GM10847 (cell line): Measurements from ENCODE around the gene RHOC.

Experiments
- POLR2A ChIP-seq: IDR thresholded peaks from 2 replicates; pipeline ENCODE4 v1.6.1; 2011; ENCODE audit not compliant: insufficient read length; ENCODE audit errors: extremely low read depth

The RHOC gene

DNA sequence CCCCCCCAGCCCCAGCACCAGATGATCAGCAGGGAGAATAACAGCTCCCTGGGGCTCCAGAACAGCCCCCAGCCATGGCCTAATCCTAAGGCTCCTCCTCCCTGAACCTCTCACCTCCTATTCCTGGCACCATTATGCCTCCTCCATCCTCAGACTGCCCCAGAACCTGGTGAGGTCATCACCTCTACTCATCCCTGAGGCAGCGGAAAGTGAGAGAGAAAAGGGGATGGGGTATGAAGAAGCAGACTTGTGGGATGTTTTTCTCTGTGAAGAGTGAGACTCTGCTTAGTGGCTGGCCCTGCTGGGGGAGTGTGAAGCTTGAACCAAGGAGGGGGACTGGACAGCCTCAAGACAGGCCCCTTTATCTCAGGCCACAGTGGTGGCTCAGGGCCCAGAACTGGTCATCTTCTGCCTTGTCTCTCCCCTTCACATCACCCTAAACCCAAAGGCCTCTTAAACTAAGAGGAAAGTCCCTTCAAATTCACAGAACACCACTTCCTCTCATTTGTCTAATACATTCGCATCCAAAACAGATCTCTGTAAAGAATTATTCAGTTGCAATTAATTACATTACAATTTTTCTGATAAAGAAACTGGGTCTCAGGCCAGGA, 10.4 kb upstream of the RHOC start:
- no peak for TF ChIP-seq POLR2A

DNA sequence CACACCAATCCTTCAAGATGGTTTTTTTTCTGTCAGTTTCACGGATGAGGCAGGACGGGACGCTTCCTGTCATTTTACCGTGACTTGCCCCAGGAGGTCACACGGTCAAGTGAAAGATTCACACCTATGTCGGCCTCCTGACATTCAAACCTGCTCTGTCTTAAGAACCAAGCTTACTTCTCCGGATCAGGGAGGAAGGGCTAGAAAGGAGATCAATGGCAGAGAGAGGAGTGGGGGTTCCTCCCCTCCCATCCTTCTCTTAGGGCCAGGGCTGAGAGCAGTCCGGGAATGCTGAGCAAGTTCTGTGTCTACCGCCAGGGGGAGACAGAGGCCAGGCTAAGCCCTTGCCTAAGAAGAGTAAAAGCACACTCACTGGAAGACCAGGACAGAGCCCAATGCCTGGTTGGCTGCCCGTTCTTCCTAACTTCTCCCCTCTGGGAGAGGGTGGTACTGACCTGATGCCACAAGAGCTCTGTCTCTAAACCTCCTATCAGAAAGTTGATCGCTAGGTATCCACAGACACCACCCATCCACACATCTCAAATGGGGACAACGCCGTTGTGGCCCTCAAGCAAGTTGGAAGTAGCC, 9.3 kb upstream of the RHOC start:
- TF ChIP-seq POLR2A, result no peak

DNA sequence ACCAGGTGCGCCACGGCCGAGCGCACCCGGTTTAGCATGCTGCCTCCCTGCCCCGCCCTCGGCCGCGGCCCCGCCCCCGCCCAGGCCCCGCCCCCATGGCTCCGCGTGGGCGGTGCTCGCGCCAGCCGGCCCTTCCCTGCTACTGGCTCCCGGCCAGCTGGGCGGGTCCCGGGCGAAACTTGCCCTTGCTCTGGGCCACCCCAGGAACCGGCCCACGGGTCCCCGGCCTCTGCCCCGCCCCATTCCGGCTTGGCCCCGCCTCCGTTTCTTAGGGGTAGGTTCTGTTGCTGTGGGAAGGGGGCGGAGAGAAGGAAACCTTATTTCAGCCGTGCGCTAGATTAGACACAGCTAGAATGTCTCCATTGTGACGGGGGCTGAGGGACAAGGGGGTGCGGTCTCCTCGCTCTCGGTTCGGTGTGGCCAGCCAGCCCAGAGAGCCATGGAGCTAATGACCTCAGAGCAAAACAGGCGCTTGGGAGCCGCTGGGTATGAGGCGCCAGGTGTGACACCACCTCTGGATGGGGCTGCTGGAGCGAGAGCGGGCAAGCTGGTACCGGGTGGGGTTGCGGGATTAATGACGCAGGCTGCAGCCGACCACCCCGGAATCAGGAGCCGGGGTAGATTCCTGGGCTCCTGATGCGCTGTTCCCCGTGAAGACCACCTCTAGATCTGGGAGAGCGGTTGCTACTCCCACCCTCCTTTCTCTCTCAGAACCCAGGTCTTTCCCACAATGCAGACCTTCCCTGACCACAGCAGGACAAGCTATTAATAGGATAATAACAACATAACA, 8.5 kb upstream of the RHOC start, which contains the start of gene PPM1J:
Gene PPM1J (minus strand): TSS at position 69 of the 790 bp plus-strand sequence. CDS start 31 bp downstream, at position 38.
- TF ChIP-seq POLR2A, result no peak

DNA sequence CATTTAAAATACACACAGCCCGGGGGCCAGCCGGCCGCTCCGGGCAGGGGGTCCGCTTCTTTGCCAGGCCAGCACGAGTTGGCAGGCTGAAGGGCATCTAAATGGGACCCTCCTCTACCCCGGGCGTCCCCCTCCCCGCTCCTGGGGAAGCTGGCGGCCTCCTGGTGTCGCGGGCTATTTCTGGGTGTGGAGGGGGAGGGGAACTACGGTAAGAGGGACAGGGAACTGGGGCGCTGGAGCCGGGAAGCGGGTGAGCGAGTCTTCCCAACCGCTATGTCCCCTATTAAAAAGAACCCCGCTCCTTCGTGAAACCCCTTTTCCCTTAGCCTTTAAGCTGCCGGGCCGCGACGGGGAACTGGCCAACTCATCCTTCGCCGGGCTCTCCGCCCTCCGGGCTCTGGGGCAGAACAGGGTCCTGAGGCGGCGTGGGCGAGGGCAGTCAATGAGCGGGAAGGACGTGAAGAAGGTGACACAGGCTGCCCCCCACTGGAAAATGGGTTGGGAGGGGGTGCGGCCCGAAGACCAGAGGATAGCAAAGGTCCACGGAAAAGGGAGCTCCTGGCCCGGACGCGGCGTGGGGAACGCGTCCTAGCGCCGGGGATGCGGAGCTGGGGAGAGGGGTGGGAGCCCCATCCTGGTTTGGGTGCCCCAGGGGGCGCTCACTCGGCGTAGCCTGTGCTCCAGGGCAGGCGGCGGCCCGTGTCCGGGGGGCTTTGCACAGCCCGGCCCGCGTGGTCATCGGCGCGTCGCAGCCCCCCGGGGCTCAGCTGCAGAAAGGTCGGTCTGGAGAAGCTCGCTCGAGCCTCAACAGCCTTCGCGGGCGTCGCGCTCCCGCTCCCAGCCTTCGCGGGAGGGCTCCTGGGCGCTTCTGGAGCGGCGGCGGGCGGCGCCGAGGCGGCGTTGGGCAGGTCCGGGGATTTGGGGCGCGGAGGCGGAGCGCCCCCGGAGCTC, 7.7 kb upstream of the RHOC start:
- no peak for TF ChIP-seq POLR2A

DNA sequence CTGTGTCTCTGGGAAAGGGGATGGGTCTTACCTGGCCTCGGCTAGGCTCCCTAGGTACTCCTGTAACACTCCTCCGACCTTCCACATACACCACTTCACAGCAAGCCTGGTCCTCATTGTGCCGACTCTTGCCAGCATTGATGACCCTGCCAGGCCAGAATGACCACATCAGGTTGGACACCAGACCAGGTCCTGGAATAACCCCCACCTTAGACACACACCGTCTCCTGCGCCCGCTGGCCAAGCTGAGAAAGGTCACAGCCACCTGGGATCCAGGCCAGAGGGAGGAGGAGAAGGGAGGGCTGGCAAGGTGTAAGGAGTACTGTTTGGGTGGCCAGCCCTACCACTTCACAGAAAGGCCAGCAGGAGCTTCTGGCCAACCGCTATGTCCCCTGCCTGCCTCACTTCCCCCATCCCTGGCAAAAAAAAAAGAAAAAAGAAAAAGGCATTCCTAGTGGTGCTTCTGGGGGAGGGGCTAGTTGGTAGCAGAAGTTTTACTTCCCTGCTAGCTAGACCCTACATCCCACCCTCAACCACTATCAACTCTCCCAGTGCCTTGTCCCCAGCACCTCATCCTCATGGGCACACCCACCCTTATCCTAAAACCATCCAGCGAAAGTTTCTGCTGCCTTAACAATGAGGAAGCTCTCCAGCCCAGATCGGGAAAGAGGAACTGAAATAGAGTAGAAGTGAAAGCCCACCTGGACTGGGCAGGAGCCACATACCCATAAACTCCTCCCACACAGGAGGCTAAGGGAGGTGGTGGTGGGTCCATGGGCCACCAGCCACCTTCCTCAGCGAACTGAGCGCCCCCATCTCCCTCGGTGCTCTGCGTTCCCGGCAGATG, 6.8 kb upstream of the RHOC start:
- no peak for TF ChIP-seq POLR2A

DNA sequence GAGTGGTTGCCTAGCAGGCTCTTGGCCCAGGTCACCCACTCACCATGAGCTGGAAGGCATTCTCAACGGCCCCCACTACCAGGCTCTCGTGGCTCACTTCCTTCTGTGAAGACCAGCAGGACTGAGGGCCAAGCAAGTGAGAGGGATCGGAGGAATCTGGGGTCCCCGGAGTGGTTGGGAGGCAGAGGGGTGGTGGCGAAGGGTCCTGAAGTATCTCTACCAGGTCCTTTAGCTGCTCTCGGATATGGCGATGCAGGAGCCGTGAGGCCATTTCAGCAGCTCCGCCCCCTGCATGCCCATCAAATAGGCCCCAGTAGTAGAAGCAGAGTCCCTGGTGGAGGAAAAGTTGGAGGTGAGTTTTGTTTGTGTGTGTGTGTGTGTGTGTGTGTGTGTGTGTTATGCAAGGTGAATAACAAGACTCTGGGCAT, 5.8 kb upstream of the RHOC start:
- no peak for TF ChIP-seq POLR2A

DNA sequence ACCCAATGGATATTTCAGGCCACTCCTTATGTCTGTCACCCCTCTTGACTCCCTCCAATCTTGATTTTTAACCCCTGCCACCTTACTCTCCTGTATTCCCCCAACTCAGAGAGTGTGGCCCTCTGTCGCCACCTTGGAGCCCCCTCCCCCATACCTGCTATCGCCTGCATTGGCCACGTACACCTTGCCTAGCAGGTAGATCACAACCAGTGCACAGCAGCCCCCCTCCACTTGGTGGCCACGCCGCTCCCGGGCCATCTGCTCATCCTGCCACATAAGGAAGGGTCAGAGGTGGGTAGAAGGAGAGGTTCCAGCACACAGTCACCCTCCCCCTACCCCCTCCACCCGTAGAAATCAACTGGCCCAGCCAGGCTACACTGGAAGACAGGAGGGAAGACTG, 5.3 kb upstream of the RHOC start:
- TF ChIP-seq POLR2A, result no peak

DNA sequence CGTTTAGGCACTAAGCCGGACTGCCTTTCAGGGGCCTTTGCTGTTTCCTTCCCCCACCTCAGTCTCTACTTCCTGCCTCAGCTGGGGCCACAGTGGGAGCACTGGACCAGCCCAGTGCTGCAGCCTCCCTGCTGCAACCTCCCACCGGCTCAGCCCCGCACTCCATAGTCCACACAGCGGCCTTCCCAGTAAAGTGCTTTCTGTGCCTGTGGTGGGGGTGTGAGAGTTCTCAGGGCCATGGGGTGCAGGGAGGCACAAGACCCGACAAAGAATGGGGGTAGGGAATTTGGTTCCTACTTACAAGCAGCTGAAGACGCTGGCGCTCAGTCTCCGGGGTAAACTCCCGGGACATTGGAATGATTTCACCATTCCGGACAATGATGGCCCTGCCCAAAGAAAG, 4.7 kb upstream of the RHOC start:
- TF ChIP-seq POLR2A, result no peak

DNA sequence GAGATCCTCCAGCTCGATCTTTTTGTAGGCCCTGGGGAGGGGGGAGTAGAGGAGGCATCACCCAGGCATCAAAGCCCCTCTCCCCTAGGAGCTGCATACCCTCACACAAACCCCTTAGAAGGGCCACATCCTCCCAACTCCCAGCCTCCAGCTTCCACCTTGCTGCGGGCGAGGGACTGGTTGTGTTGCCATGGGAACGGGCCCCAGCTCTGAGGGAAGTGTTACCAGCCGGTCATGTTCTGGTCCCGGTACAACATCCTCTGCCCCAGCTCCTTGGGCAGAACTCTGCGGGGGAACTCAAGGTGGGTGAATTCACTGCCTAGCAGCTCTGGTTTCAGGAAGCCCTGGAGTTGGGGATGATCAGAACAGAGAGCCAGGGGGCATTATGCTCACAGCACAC, 4.1 kb upstream of the RHOC start:
- TF ChIP-seq POLR2A, result no peak

DNA sequence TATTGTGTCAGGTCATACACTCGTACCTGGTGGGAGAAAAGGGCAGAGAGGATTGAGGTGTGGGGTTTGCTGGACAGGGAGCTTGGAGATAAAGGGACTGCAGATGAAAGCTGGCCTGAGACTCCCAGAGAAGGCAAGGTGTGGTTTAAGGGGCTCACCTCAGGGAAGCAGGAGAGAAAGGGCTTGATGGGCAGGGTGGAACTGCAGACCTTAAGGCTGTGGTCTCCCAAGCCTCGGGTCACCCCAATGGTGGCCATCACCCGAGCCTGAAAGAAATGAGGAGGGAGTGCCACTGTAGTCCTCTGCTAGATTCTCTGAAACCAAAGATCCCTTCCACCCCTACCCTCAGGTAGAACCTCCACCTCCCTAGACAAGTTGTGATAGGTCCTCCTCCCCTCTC, 3.7 kb upstream of the RHOC start:
- no peak for TF ChIP-seq POLR2A

DNA sequence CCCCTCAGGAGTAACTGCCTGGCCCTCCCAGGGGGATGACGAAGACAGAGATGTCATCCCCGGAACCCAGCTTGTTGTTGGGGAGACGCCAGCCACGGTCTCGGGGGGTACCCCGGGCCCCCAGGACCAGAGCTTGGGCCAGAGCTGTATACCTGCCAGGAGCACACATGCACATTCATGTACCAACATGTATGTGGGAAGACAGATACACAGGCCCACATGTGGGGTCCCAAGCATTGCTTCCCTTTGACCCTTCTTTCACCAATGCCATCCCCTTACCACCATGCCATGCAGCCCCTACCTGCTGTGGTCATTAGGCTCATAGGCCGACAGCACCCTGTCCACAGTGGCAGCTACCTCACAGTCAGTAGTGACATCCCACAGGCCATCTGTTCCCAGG, 3.2 kb upstream of the RHOC start:
- TF ChIP-seq POLR2A, result no peak

DNA sequence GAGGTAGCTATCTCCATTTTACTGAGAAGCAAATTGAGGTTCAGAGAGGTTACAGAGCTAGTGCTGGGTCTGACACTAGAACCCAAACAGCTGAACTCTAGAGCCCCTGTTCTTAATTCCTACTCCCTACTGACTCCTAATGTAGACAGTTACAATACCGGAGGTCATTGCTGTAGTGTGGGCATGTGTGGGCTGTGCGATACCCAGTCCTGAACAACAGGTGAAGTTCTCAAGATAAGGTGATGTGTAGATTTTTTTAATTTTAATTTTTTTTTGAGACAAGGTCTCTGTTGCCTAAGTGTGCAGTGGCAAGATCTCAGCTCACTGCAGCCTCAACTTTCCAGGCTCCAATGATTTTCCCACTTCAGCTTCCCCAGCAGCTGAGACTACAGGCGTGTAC, 1.6 kb upstream of the RHOC start:
- no peak for TF ChIP-seq POLR2A

DNA sequence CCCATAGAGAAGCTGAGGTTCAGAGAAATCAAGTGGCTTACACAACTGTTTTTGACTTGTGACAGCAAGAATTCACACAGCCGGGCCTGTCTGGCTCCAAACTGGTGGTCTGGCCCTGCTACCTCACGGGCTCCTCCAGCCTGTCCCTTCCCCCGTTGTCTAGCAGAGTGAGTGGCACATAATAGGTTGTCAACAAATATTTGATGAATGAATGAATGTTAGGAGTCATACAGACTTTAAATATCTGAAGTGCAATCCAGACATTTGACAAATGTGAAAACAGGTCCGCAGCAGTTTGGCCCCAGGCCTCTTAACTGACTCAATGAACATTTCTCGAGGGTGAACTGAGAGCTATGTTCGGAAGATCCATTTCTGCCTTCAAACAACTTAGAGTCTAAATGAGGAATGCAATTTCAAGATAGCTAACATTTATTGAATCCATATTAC, 1.1 kb upstream of the RHOC start:
- TF ChIP-seq POLR2A, result no peak

DNA sequence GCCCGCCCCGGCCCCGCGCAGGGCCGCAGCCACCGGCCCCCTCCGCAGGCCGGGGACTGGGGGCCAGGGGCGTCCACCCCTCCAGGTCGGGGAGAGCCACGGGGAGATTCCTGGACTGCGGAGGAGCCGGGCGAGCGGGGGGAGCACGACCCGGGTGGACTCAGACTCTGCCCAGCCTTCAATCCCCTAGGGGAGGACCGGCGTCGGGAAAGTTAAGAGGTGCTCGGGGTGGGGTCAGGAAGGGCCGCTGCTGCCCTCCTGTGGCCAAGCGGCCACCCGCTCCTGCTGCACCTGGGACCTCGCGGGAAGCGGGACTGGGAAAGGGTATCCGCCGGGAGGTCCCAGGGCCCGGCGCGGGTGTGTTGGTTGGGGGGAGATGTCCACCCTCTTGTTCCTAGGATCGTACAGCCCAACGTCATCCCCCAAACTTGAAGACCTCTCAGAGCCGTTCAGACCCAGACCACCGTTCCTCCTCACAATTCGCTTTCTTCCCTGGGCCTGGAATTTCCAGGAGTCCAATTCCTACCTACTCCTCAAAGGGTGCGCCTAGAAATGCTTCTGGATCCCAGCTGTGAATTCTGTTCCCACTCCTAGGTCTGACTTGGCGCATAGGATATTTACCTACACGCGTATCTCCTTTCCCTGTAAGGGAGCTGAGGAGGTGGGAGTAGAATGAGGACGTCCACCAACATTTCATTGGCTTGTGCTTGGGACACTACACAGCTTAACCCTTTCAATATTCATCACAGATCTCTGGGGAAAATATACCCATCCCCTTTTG, 484 bp upstream of the RHOC start:
- TF ChIP-seq POLR2A, result no peak
